IMR-90 (cell line): Measurements from ENCODE around the gene CAMK2N1. TPM values are rescaled to one million over a fixed set of nuclear protein-coding genes. Genes with fewer than 3 reads are reported as not detected.
A peak's percentile ranks its signal among the peaks of the same experiment; 100 is the strongest.

Experiments
- ATAC-seq: fragments of 200-7000 bp; cut with Tn5 transposase; 2 replicates; pipeline ENCODE4 v1.9.1; 2020; ENCODE audit warnings: low read depth, mild to moderate bottlenecking, moderate library complexity
- BruUV-seq: library from RNA; stranded (reverse); fragments of 400-500 nt; replicated peaks from 2 replicates; lab custom pipeline; 2021; lab: Mats Ljungman, UMichigan
- CTCF ChIA-PET: fragments of 300-600 bp; formaldehyde crosslinking; extraction: SDS; loops from one replicate; lab custom pipeline; 2021; ENCODE audit warnings: antibody characterized with exemption; lab: Yijun Ruan, JAX
- POLR2A ChIA-PET: fragments of 300-600 bp; sonication (Branson Sonifier 250); formaldehyde crosslinking; loops from one replicate; lab custom pipeline; 2022; ENCODE audit warnings: antibody characterized with exemption; ENCODE audit not compliant: unreplicated experiment; lab: Charles Lee
- DNase-seq: peaks from one replicate; pipeline ENCODE4 v3.0.0; 2013
- H2AFZ ChIP-seq: replicated peaks from 2 replicates; pipeline ENCODE3; 2013; ENCODE audit warnings: low read length, mild to moderate bottlenecking; ENCODE audit not compliant: poor library complexity
- H2AK5ac ChIP-seq: 2 replicates; pipeline ENCODE4 v1.6.1; 2013; ENCODE audit warnings: low read depth, low read length, inconsistent platforms
- H2AK9ac ChIP-seq: replicated peaks from 2 replicates; pipeline ENCODE3; 2013; ENCODE audit warnings: mild to moderate bottlenecking, low read depth, low read length, moderate library complexity; ENCODE audit not compliant: poor library complexity
- H2BK120ac ChIP-seq: 2 replicates; pipeline ENCODE4 v1.6.1; 2013; ENCODE audit warnings: low read depth, low read length, inconsistent platforms
- H2BK15ac ChIP-seq: 3 replicates; pipeline ENCODE4 v1.6.1; 2013; ENCODE audit warnings: low read depth, low read length, inconsistent platforms
- H2BK20ac ChIP-seq: 2 replicates; pipeline ENCODE4 v1.6.1; 2013; ENCODE audit warnings: low read depth, mild to moderate bottlenecking, inconsistent platforms, low read length, moderate library complexity
- H2BK5ac ChIP-seq: 2 replicates; pipeline ENCODE4 v1.6.1; 2013; ENCODE audit warnings: mild to moderate bottlenecking, low read depth, low read length, inconsistent platforms; ENCODE audit not compliant: poor library complexity, severe bottlenecking
- H3K14ac ChIP-seq: replicated peaks from 2 replicates; pipeline ENCODE4 v1.6.1; 2013; ENCODE audit warnings: low read depth, low read length, inconsistent platforms
- H3K18ac ChIP-seq: 2 replicates; pipeline ENCODE4 v1.6.1; 2013; ENCODE audit warnings: low read depth, low read length, control low read depth
- H3K23ac ChIP-seq: 2 replicates; pipeline ENCODE4 v1.6.1; 2013; ENCODE audit warnings: low read depth, low read length, inconsistent platforms
- H3K27ac ChIP-seq: 2 replicates; pipeline ENCODE4 v1.5.1; 2013; ENCODE audit warnings: mild to moderate bottlenecking, control low read depth, low read length; ENCODE audit not compliant: insufficient read depth
- H3K27me3 ChIP-seq: 2 replicates; pipeline ENCODE4 v1.6.1; 2013; ENCODE audit warnings: low read length; ENCODE audit not compliant: control insufficient read depth, insufficient read depth
- H3K36me3 ChIP-seq: 2 replicates; pipeline ENCODE4 v1.6.1; 2013; ENCODE audit warnings: low read length, mixed read lengths; ENCODE audit not compliant: control insufficient read depth, insufficient read depth
- H3K4ac ChIP-seq: 2 replicates; pipeline ENCODE4 v1.6.1; 2013; ENCODE audit warnings: low read depth, low read length, inconsistent platforms
- H3K4me1 ChIP-seq: 2 replicates; pipeline ENCODE4 v1.6.1; 2013; ENCODE audit warnings: low read length, mixed read lengths; ENCODE audit not compliant: control insufficient read depth, insufficient read depth
- H3K4me2 ChIP-seq: 2 replicates; pipeline ENCODE4 v1.6.1; 2013; ENCODE audit warnings: low read depth, mild to moderate bottlenecking, control low read depth, low read length, moderate library complexity
- H3K4me3 ChIP-seq: 2 replicates; pipeline ENCODE4 v1.5.1; 2013; ENCODE audit warnings: low read depth, mild to moderate bottlenecking, control low read depth, low read length, moderate library complexity; ENCODE audit not compliant: insufficient read depth
- H3K56ac ChIP-seq: 2 replicates; pipeline ENCODE4 v1.6.1; 2013; ENCODE audit warnings: low read length, inconsistent platforms; ENCODE audit not compliant: insufficient read depth; ENCODE audit errors: extremely low read depth
- H3K79me1 ChIP-seq, 2 experiments: 2 replicates each; pipeline ENCODE4 v1.6.1; 2013; ENCODE audit warnings: low read length in 2 of 2, inconsistent platforms in 1 of 2, low read depth in 1 of 2
- H3K9ac ChIP-seq: 2 replicates; pipeline ENCODE4 v1.6.1; 2013; ENCODE audit warnings: low read depth, low read length, control low read depth
- H3K9me1 ChIP-seq: 2 replicates; pipeline ENCODE4 v1.6.1; 2013; ENCODE audit warnings: low read length, inconsistent platforms; ENCODE audit not compliant: insufficient read depth
- H3K9me3 ChIP-seq: 2 replicates; pipeline ENCODE4 v1.6.1; 2013; ENCODE audit warnings: low read length; ENCODE audit not compliant: control insufficient read depth, insufficient read depth
- H4K20me1 ChIP-seq: 2 replicates; pipeline ENCODE4 v1.6.1; 2013; ENCODE audit warnings: low read length, inconsistent platforms; ENCODE audit not compliant: insufficient read depth
- H4K5ac ChIP-seq: 2 replicates; pipeline ENCODE4 v1.6.1; 2013; ENCODE audit warnings: mild to moderate bottlenecking, low read depth, low read length, control low read depth
- H4K8ac ChIP-seq, 2 experiments: 2 replicates each; pipeline ENCODE4 v1.6.1; 2013; ENCODE audit warnings: low read depth in 2 of 2, low read length in 2 of 2, control low read depth in 1 of 2, inconsistent platforms in 1 of 2
- H4K91ac ChIP-seq: 2 replicates; pipeline ENCODE4 v1.6.1; 2013; ENCODE audit warnings: low read depth, low read length, inconsistent platforms; ENCODE audit not compliant: insufficient read depth
- BHLHE40 ChIP-seq: fragments of 150-350 bp; IDR thresholded peaks from 2 replicates; pipeline ENCODE4 v1.6.1; 2016; ENCODE audit warnings: mild to moderate bottlenecking, low read depth, low read length
- CEBPB ChIP-seq: IDR thresholded peaks from 2 replicates; pipeline ENCODE4 v1.6.1; 2012; ENCODE audit warnings: low read depth, low read length, improper control_type of control experiment
- CHD1 ChIP-seq: IDR thresholded peaks from 2 replicates; pipeline ENCODE4 v1.6.1; 2012; ENCODE audit warnings: low read depth, low read length, improper control_type of control experiment
- ELK1 ChIP-seq: fragments of 150-350 bp; IDR thresholded peaks from 2 replicates; pipeline ENCODE4 v1.6.1; 2016; ENCODE audit warnings: low read depth, mild to moderate bottlenecking, low read length, moderate library complexity, borderline replicate concordance
- FOS ChIP-seq: fragments of 150-350 bp; IDR thresholded peaks from 2 replicates; pipeline ENCODE4 v1.6.1; 2016; ENCODE audit warnings: low read depth, low read length
- MAFK ChIP-seq: IDR thresholded peaks from 2 replicates; pipeline ENCODE4 v1.6.1; 2012; ENCODE audit warnings: low read depth, low read length, improper control_type of control experiment
- MAZ ChIP-seq: IDR thresholded peaks from 2 replicates; pipeline ENCODE4 v1.6.1; 2012; ENCODE audit warnings: low read depth, mild to moderate bottlenecking, low read length, improper control_type of control experiment, moderate library complexity, borderline replicate concordance
- NFE2L2 ChIP-seq: fragments of 150-350 bp; IDR thresholded peaks from 2 replicates; pipeline ENCODE4 v1.6.1; 2016; ENCODE audit warnings: low read depth, mild to moderate bottlenecking, low read length
- POLR2A ChIP-seq: IDR thresholded peaks from 2 replicates; pipeline ENCODE4 v1.6.1; 2012; ENCODE audit warnings: mild to moderate bottlenecking, low read depth, low read length
- RAD21 ChIP-seq: IDR thresholded peaks from 2 replicates; pipeline ENCODE4 v1.6.1; 2012; ENCODE audit warnings: low read length, improper control_type of control experiment
- RCOR1 ChIP-seq: IDR thresholded peaks from 2 replicates; pipeline ENCODE4 v1.6.1; 2012; ENCODE audit warnings: mild to moderate bottlenecking, low read length, improper control_type of control experiment; ENCODE audit not compliant: insufficient replicate concordance
- RFX5 ChIP-seq: IDR thresholded peaks from 2 replicates; pipeline ENCODE4 v1.8.0; 2012; ENCODE audit warnings: low read depth, mild to moderate bottlenecking, low read length, moderate library complexity
- SMC3 ChIP-seq: fragments of 150-350 bp; IDR thresholded peaks from 2 replicates; pipeline ENCODE4 v1.6.1; 2016; ENCODE audit warnings: low read depth, mild to moderate bottlenecking, antibody characterized with exemption, low read length, moderate library complexity
- USF2 ChIP-seq: fragments of 150-350 bp; IDR thresholded peaks from 2 replicates; pipeline ENCODE4 v1.6.1; 2017; ENCODE audit warnings: mild to moderate bottlenecking, antibody characterized with exemption, low read length, low read depth
- WGBS, 2 experiments: methylation state at CpG; one replicate each; pipeline versions ENCODE4 v1.1.5 to v1.1.7; 2013; ENCODE audit warnings: missing lambda C conversion rate in 2 of 2; ENCODE audit not compliant: insufficient read length in 1 of 2; ENCODE audit errors: extremely low coverage in 2 of 2; 5-methylcytosine and 5-hydroxymethylcytosine counted together
- dilution Hi-C: fragments of 300-500 bp; cut with HindIII; formaldehyde crosslinking; loops from one replicate; pipeline ENCODE4 v1.14.3; 2018; ENCODE audit warnings: low sequenced_read_pairs; ENCODE audit not compliant: unreplicated experiment
- in situ Hi-C: fragments of 300-500 bp; cut with MboI; formaldehyde crosslinking; loops from 3 replicates; pipeline ENCODE4 v1.14.3; 2019; ENCODE audit warnings: low sequenced_read_pairs, inconsistent platforms, mixed read lengths
- intact Hi-C: fragments of 100-400 bp; cut with micrococcal nuclease; formaldehyde crosslinking; loops from 2 replicates; pipeline ENCODE4 v1.10.0; 2022
- polyA plus RNA-seq, 3 experiments: library from polyadenylated mRNA; depleted of rRNA; stranded (reverse); fragments of >200 nt; gene quantifications; 2 replicates each; pipeline ENCODE4 v1.2.3, GENCODE V29; 2012; ENCODE audit warnings: low replicate concordance in 1 of 3
- total RNA-seq: library from RNA; depleted of rRNA; stranded (reverse); fragments of >200 nt; gene quantifications from 2 replicates; pipeline ENCODE4 v1.2.3, GENCODE V29; 2012

CAMK2N1 gene
- total and polyA plus RNA-seq, 2 of the 4 experiments (the other 2 are of a cell fraction), result 10.2 to 44.4 TPM

- Histone ChIP-seq H4K8ac (peak overlapping the region; percentile 39 to 82; a peak in 3 of 4 replicates), H3K4me1 (peaks cover 25% of the 10 kb centered on the region), H2AK5ac (0 out of 2 replicates have a peak overlapping the region, but pooled peaks have one; percentile 26), H3K27me3 (no peaks in the 10 kb centered on the region), H4K5ac (peak overlapping the region; percentile 89), H3K4ac (peak overlapping the region; percentile 96), H3K14ac (peak overlapping the region; percentile 90), H3K9me3 (no peaks in the 10 kb centered on the region), H3K4me2 (peak overlapping the region; percentile 91), H3K36me3 (peaks cover 12% of the 10 kb centered on the region; the same call in 1 of the 2 replicates), H3K9me1 (peaks cover 20% of the 10 kb centered on the region), H2BK120ac (peak overlapping the region; percentile 90), H2AK9ac (peak overlapping the region; percentile 89), H4K91ac (peak overlapping the region; percentile 80; the same call in 1 of the 2 replicates), H2BK5ac (peak overlapping the region; percentile 91), H2BK15ac (no peak overlapping the region), H3K56ac (peak overlapping the region; percentile 89; the same call in 1 of the 2 replicates), H4K20me1 (peaks cover 26% of the 10 kb centered on the region), H3K23ac (peak overlapping the region; percentile 98), H3K9ac (peak overlapping the region; percentile 100), H3K27ac (peak overlapping the region; percentile 100), H2AFZ (peak overlapping the region; percentile 66), H3K4me3 (peak overlapping the region; percentile 99), H3K79me1 (peaks cover 10 to 32% of the 10 kb centered on the region in 2 experiments; a peak in 3 of 4 replicates), H3K18ac (peak overlapping the region; percentile 95), H2BK20ac (no peak overlapping the region)
- POLR2A ChIA-PET, result interaction anchor here (1.0 to 1.6 kb wide), 2 partner anchors 10 kb away, joined by 3 to 5 read pairs; no protein-coding TSS in a partner anchor
- 1% methylated on average over 21 of the region's 89 CpGs; no CpG with 5 or more reads in 1 of the 2 experiments for WGBS, 2 experiments
- dilution Hi-C loops (no loop called here), in situ Hi-C loops (no loop called here), intact Hi-C loops (loop anchor here (5.0 kb wide), 1 partner anchor 57 kb away; no protein-coding TSS in a partner anchor)
- CTCF ChIA-PET, result interaction anchor here (0.7 to 1.0 kb wide), 2 partner anchors 9 to 305 kb away, joined by 3 read pairs; no protein-coding TSS in a partner anchor
- no TSS peak for BruUV-seq
- no peak for ATAC-seq
- no peak for DNase-seq
- TF ChIP-seq ELK1 (no peak), RCOR1 (no peak), POLR2A (no peak), USF2 (no peak), RFX5 (no peak), NFE2L2 (no peak), MAFK (no peak), BHLHE40 (no peak), SMC3 (no peak), CHD1 (no peak), MAZ (no peak), RAD21 (no peak), CEBPB (no peak), FOS (no peak)
Observed at GRCh38 chr1:20484519-20485462, 1.2 kb downstream of the CAMK2N1 start.
